GM19025 (cell line): ENCODE data around the gene ATAD3A.
A peak's percentile ranks its signal among the peaks of the same experiment; 100 is the strongest.
"Not testable (repeated sequence)": the region's sequence is repeated elsewhere in the genome, so short reads cannot be mapped to it uniquely, and the experiment has no call there.

ENCODE experiments used
- ATAC-seq: cut with Tn5 transposase; IDR thresholded peaks from one replicate; pipeline ENCODE4 v1.9.1; 2021; ENCODE audit warnings: mild to moderate bottlenecking, low read depth, moderate library complexity; ENCODE audit not compliant: unreplicated experiment

ATAD3A gene

GRCh38 chr1:1489231-1489630, 22.7 kb upstream of the ATAD3A start:
- ATAC-seq: no peak

GRCh38 chr1:1489861-1490260, 22.1 kb upstream of the ATAD3A start:
- ATAC-seq: no peak

- no peak for ATAC-seq
Measured at GRCh38 chr1:1490633-1491230, 21.2 kb upstream of the ATAD3A start.

GRCh38 chr1:1491601-1492000, 20.4 kb upstream of the ATAD3A start:
- no peak for ATAC-seq

- not testable (repeated sequence) for ATAC-seq
Measured at GRCh38 chr1:1494311-1494710, 17.7 kb upstream of the ATAD3A start.

- ATAC-seq: not testable (repeated sequence)
Measured at GRCh38 chr1:1495461-1495975, 16.4 kb upstream of the ATAD3A start.

- not testable (repeated sequence) for ATAC-seq
Measured at GRCh38 chr1:1504777-1505365, 7.1 kb upstream of the ATAD3A start.

- not testable (repeated sequence) for ATAC-seq
Measured at GRCh38 chr1:1505366-1505798, 6.6 kb upstream of the ATAD3A start.

- not testable (repeated sequence) for ATAC-seq
Measured at GRCh38 chr1:1505801-1506200, 6.2 kb upstream of the ATAD3A start.

- ATAC-seq: no peak
Measured at GRCh38 chr1:1507305-1507704, 4.7 kb upstream of the ATAD3A start.

GRCh38 chr1:1508775-1509464, 3.0 kb upstream of the ATAD3A start:
- ATAC-seq: not testable (repeated sequence)

GRCh38 chr1:1509465-1509850, 2.5 kb upstream of the ATAD3A start:
- ATAC-seq: not testable (repeated sequence)

- ATAC-seq: no peak
Measured at GRCh38 chr1:1510912-1511532, 940 bp upstream of the ATAD3A start.

GRCh38 chr1:1512425-1512824, 463 bp downstream of the ATAD3A start:
- peak; percentile 3 for ATAC-seq

- not testable (repeated sequence) for ATAC-seq
Measured at GRCh38 chr1:1513675-1514074, 1.7 kb downstream of the ATAD3A start.

- ATAC-seq: not testable (repeated sequence)
Measured at GRCh38 chr1:1514376-1514775, 2.4 kb downstream of the ATAD3A start.

- ATAC-seq: not testable (repeated sequence)
Measured at GRCh38 chr1:1516923-1517322, 5.0 kb downstream of the ATAD3A start.

GRCh38 chr1:1517973-1518620, 6.1 kb downstream of the ATAD3A start:
- no peak for ATAC-seq

GRCh38 chr1:1518621-1519007, 6.7 kb downstream of the ATAD3A start:
- not testable (repeated sequence) for ATAC-seq

- ATAC-seq: not testable (repeated sequence)
Measured at GRCh38 chr1:1519805-1520505, 8.0 kb downstream of the ATAD3A start.
